ENCODE results near the gene SLC24A3. TPM values are rescaled to one million over a fixed set of nuclear protein-coding genes. Genes with fewer than 3 reads are reported as not detected.

The SLC24A3 gene
- total RNA-seq, 1 donor from 2014 or later = 0.08 TPM

GRCh38 chr20:19308146-19308545 is 95.7 kb downstream of the SLC24A3 start:
- H3K4me3 ChIP-seq (ENCODE audit: low read depth, low read length) = no peak overlapping the region
- no peaks in the 10 kb centered on the region for H3K27me3 ChIP-seq (ENCODE audit: control insufficient read depth, insufficient read depth, low read length)
- no peak for DNase-seq (ENCODE audit: low read depth)
- no peaks in the 10 kb centered on the region for H3K36me3 ChIP-seq (ENCODE audit: control insufficient read depth, insufficient read depth, low read length)
- no peak for TF ChIP-seq CTCF (IDR thresholded peaks at IDR 0.05; ENCODE audit: insufficient read depth, low read length, poor library complexity, severe bottlenecking)

- no peak for TF ChIP-seq CTCF (IDR thresholded peaks at IDR 0.05; ENCODE audit: insufficient read depth, low read length, poor library complexity, severe bottlenecking)
- Histone ChIP-seq H3K36me3 (ENCODE audit: control insufficient read depth, insufficient read depth, low read length) (no peaks in the 10 kb centered on the region), H3K4me3 (ENCODE audit: low read depth, low read length) (no peak overlapping the region), H3K27me3 (ENCODE audit: control insufficient read depth, insufficient read depth, low read length) (no peaks in the 10 kb centered on the region)
- DNase-seq (ENCODE audit: low read depth) = no peak
Measured at GRCh38 chr20:19310541-19310940, 98.1 kb downstream of the SLC24A3 start.

GRCh38 chr20:19313342-19314069 is 101.1 kb downstream of the SLC24A3 start:
- Histone ChIP-seq H3K4me3 (ENCODE audit: low read depth, low read length) (no peak overlapping the region), H3K36me3 (ENCODE audit: control insufficient read depth, insufficient read depth, low read length) (no peaks in the 10 kb centered on the region), H3K27me3 (ENCODE audit: control insufficient read depth, insufficient read depth, low read length) (no peaks in the 10 kb centered on the region)
- no peak for TF ChIP-seq CTCF (IDR thresholded peaks at IDR 0.05; ENCODE audit: insufficient read depth, low read length, poor library complexity, severe bottlenecking)
- no peak for DNase-seq (ENCODE audit: low read depth)

GRCh38 chr20:19314621-19315020 is 102.2 kb downstream of the SLC24A3 start:
- no peak for DNase-seq (ENCODE audit: low read depth)
- Histone ChIP-seq H3K27me3 (ENCODE audit: control insufficient read depth, insufficient read depth, low read length) (no peaks in the 10 kb centered on the region), H3K4me3 (ENCODE audit: low read depth, low read length) (no peak overlapping the region), H3K36me3 (ENCODE audit: control insufficient read depth, insufficient read depth, low read length) (no peaks in the 10 kb centered on the region)
- TF ChIP-seq CTCF (IDR thresholded peaks at IDR 0.05; ENCODE audit: insufficient read depth, low read length, poor library complexity, severe bottlenecking) = no peak

GRCh38 chr20:19317237-19318069 is 105.0 kb downstream of the SLC24A3 start:
- no peaks in the 10 kb centered on the region for H3K36me3 ChIP-seq (ENCODE audit: control insufficient read depth, insufficient read depth, low read length)
- no peak for DNase-seq (ENCODE audit: low read depth)
- H3K27me3 ChIP-seq (ENCODE audit: control insufficient read depth, insufficient read depth, low read length) = no peaks in the 10 kb centered on the region
- no peak for TF ChIP-seq CTCF (IDR thresholded peaks at IDR 0.05; ENCODE audit: insufficient read depth, low read length, poor library complexity, severe bottlenecking)
- no peak overlapping the region for H3K4me3 ChIP-seq (ENCODE audit: low read depth, low read length)
